MM.1S (cell line): Measurements from ENCODE around the gene ENOX1.

Source experiments
- DNase-seq: peaks from one replicate; pipeline ENCODE4 v3.0.0-alpha.2; 2015
- H2AFZ ChIP-seq: fragments of 300-600 bp; sonication (generic); 2 replicates; pipeline ENCODE4 v1.6.0; 2016; ENCODE audit warnings: antibody characterized with exemption, low read length
- H3F3A ChIP-seq: fragments of 300-600 bp; sonication (generic); 2 replicates; pipeline ENCODE4 v1.6.1; 2016; ENCODE audit warnings: mild to moderate bottlenecking, antibody characterized with exemption, low read length, moderate library complexity, mixed read lengths; ENCODE audit not compliant: insufficient read depth
- H3K27ac ChIP-seq: fragments of 300-600 bp; sonication (generic); 2 replicates; pipeline ENCODE4 v1.5.1; 2016; ENCODE audit warnings: mild to moderate bottlenecking, low read length
- H3K27me3 ChIP-seq: fragments of 300-600 bp; sonication (generic); replicated peaks from 2 replicates; pipeline ENCODE4 v1.6.0; 2016; ENCODE audit warnings: low read length; ENCODE audit not compliant: insufficient read depth
- H3K36me3 ChIP-seq: fragments of 300-600 bp; sonication (generic); replicated peaks from 2 replicates; pipeline ENCODE4 v1.6.1; 2016; ENCODE audit warnings: mild to moderate bottlenecking, low read length, mixed read lengths; ENCODE audit not compliant: insufficient read depth
- H3K4me1 ChIP-seq: fragments of 300-600 bp; sonication (generic); 2 replicates; pipeline ENCODE4 v1.6.1; 2016; ENCODE audit warnings: low read length, mixed read lengths
- H3K4me2 ChIP-seq: fragments of 300-600 bp; sonication (generic); 2 replicates; pipeline ENCODE4 v1.6.0; 2016; ENCODE audit warnings: low read depth, low read length
- H3K4me3 ChIP-seq: fragments of 300-600 bp; sonication (generic); 2 replicates; pipeline ENCODE4 v1.5.1; 2016; ENCODE audit warnings: low read length, mixed read lengths
- H3K79me2 ChIP-seq: fragments of 300-600 bp; sonication (generic); 2 replicates; pipeline ENCODE4 v1.6.1; 2016; ENCODE audit warnings: mixed run types, low read length, mixed read lengths
- H3K9ac ChIP-seq: fragments of 300-600 bp; sonication (generic); 2 replicates; pipeline ENCODE4 v1.6.1; 2016; ENCODE audit warnings: low read length, mixed read lengths
- H3K9me2 ChIP-seq: fragments of 300-600 bp; sonication (generic); replicated peaks from 2 replicates; pipeline ENCODE4 v1.6.1; 2016; ENCODE audit warnings: mild to moderate bottlenecking, low read length, mixed read lengths; ENCODE audit not compliant: insufficient read depth
- H3K9me3 ChIP-seq: fragments of 300-600 bp; sonication (generic); replicated peaks from 2 replicates; pipeline ENCODE4 v1.6.1; 2016; ENCODE audit warnings: mild to moderate bottlenecking, low read length, mixed read lengths; ENCODE audit not compliant: insufficient read depth
- H4K20me1 ChIP-seq: fragments of 300-600 bp; sonication (generic); 2 replicates; pipeline ENCODE4 v1.6.1; 2016; ENCODE audit warnings: mild to moderate bottlenecking, low read length, moderate library complexity, mixed read lengths; ENCODE audit not compliant: insufficient read depth
- CTCF ChIP-seq: fragments of 300-600 bp; sonication (generic); IDR thresholded peaks from 2 replicates; pipeline ENCODE4 v1.5.1; 2016; ENCODE audit warnings: antibody characterized with exemption, low read length, mixed read lengths
- EZH2 ChIP-seq: fragments of 300-600 bp; sonication (generic); optimal IDR thresholded peaks from 2 replicates; pipeline ENCODE3; 2017; ENCODE audit warnings: low read depth, mild to moderate bottlenecking, antibody characterized with exemption, low read length, mixed read lengths
- EZH2phosphoT487 ChIP-seq: fragments of 300-600 bp; sonication (generic); IDR thresholded peaks from 2 replicates; pipeline ENCODE4 v1.6.1; 2018; ENCODE audit warnings: antibody characterized with exemption, low read length

Gene ENOX1

DNA sequence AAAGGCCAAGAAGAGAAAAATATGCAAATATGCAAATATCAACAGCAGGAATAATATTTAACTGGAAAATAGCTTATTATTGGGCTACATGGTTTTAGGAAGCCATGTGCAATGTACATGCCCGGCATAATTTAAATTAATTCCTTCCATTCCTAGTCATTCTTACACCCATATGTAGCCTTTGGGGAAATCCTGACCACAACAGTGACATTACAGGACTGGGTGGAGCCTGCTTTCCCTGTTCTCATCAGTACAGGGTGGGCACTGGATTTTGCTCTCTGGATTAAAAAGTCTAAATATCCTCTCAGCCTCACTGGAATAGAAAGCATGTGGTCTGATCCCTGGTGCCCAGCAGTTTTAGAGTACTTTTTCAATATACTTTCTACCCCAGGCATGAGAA is 565.2 kb downstream of the ENOX1 start:
- Histone ChIP-seq H3K27me3 (no peaks in the 10 kb centered on the region), H3K9me2 (no peaks in the 10 kb centered on the region), H3F3A (no peaks in the 10 kb centered on the region), H4K20me1 (no peaks in the 10 kb centered on the region), H3K27ac (no peak overlapping the region), H3K4me2 (no peak overlapping the region), H3K79me2 (no peaks in the 10 kb centered on the region), H3K36me3 (no peaks in the 10 kb centered on the region), H3K9me3 (no peaks in the 10 kb centered on the region), H3K4me3 (no peak overlapping the region), H3K4me1 (no peaks in the 10 kb centered on the region), H3K9ac (no peak overlapping the region), H2AFZ (no peak overlapping the region)
- DNase-seq = no peak
- TF ChIP-seq EZH2phosphoT487 (no peak), CTCF (no peak), EZH2 (no peak)

DNA sequence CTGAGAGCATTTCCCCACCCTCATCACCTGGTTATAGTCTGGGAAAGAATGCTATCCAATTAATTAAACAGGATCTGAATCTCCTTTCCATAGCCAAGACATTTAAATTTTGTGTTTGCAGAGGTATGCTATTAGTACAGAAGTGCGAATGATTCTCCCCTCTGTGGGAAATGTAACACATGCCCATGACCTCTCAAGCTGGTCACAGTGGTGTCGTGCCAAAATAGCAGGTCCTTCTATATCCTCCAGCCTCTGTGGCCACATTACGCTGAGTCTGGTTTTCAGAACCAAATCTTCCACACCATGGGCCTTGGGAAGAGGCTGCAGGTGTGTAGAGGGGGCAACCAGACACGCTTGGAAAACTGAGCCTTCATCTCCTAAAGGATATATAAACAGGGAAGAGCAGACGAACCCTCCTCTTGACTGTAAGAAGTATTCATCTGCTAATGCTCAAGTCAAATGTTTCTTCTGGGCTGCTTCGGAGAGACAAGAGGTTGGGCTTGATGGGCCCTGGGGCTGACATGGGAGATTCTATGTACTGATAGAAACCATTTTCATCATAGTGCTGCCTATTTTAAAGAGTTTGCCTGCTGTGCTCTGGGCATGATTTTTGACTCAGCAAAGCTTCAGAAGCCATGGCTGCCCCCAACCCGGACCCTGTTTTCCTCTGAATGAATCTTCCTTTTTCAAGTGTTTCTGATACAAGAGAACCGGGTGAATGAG is 565.7 kb downstream of the ENOX1 start:
- Histone ChIP-seq H3K4me1 (no peaks in the 10 kb centered on the region), H3F3A (no peaks in the 10 kb centered on the region), H3K9me3 (no peaks in the 10 kb centered on the region), H3K4me3 (no peak overlapping the region), H3K9me2 (no peaks in the 10 kb centered on the region), H2AFZ (no peak overlapping the region), H3K4me2 (no peak overlapping the region), H4K20me1 (no peaks in the 10 kb centered on the region), H3K9ac (no peak overlapping the region), H3K27ac (no peak overlapping the region), H3K79me2 (no peaks in the 10 kb centered on the region), H3K36me3 (no peaks in the 10 kb centered on the region), H3K27me3 (no peaks in the 10 kb centered on the region)
- DNase-seq = no peak
- TF ChIP-seq EZH2 (no peak), EZH2phosphoT487 (no peak), CTCF (no peak)

- Histone ChIP-seq H2AFZ (no peak overlapping the region), H3K9me3 (no peaks in the 10 kb centered on the region), H3K4me2 (no peak overlapping the region), H3K9ac (no peak overlapping the region), H3F3A (no peaks in the 10 kb centered on the region), H4K20me1 (no peaks in the 10 kb centered on the region), H3K27me3 (no peaks in the 10 kb centered on the region), H3K9me2 (no peaks in the 10 kb centered on the region), H3K4me3 (no peak overlapping the region), H3K4me1 (no peaks in the 10 kb centered on the region), H3K79me2 (no peaks in the 10 kb centered on the region), H3K36me3 (no peaks in the 10 kb centered on the region), H3K27ac (no peak overlapping the region)
- DNase-seq = no peak
- TF ChIP-seq EZH2 (no peak), EZH2phosphoT487 (no peak), CTCF (no peak)
These were observed 572.6 kb downstream of the ENOX1 start for GRCh38 chr13:43214124-43214523.
